HG03342 (cell line): ENCODE measurements around the gene DOC2A.

ENCODE experiments used
- ATAC-seq: cut with Tn5 transposase; IDR thresholded peaks from one replicate; pipeline ENCODE4 v1.9.1; 2021; ENCODE audit warnings: mild to moderate bottlenecking, moderate library complexity; ENCODE audit not compliant: unreplicated experiment

DOC2A gene

DNA sequence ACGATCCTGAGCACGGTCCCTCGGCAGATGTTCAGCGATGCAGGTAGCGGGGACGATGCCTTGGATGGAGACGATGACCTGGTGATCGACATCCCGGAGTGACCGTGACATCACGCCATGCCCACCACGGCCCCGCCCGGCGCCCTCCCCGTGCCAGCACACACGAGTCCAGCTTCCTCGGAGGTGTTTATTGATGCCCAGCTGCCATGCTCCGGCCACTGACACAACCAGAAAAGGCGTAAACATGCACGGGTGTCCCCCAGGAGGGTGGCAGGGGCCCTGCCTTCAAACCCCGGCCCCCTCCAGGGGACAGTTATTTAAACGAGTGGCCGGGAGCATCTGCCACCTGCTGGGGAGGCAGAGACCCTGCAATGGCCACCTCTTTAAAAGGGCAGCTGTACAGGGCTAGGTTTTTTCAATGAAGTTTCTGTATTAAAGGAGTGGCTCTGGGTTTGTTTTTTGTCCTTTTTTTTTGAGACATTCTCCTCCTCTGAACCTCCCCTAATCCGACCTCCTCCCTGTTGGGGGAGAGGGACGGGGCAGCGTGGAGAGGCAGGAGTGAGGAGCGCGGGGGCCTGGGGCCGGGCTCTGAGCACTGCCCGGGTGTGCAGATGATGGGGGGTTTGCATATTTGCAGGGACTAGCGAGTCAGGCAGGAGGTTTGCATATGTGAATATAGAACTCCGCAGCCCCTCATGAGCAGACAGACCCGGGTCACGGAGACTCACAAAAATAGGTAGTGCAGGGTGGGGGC is 5.3 kb downstream of the DOC2A start:
- no peak for ATAC-seq

GRCh38 chr16:30004811-30005242 is 6.0 kb downstream of the DOC2A start:
- ATAC-seq, result no peak

DNA sequence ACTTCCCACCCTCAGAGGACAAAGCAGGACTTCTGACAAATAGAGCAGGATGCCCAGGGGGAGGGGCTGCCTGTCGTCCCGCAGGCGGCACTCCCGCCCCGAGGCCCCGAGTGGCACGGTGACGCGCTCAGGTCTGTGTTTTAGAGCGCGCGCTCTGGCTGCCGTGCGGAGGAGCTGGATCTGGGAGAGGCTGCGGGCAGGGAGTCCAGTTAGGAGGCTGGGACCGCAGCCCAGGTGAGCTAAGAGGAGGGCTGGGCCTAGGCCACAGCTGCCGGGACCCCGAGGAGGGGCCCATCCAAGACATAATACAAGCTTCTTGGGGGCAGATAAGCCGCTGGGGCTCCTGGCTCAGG is 6.4 kb downstream of the DOC2A start:
- no peak for ATAC-seq

- ATAC-seq, result no peak
Measured at GRCh38 chr16:30003670-30004423, 7.0 kb downstream of the DOC2A start.

DNA sequence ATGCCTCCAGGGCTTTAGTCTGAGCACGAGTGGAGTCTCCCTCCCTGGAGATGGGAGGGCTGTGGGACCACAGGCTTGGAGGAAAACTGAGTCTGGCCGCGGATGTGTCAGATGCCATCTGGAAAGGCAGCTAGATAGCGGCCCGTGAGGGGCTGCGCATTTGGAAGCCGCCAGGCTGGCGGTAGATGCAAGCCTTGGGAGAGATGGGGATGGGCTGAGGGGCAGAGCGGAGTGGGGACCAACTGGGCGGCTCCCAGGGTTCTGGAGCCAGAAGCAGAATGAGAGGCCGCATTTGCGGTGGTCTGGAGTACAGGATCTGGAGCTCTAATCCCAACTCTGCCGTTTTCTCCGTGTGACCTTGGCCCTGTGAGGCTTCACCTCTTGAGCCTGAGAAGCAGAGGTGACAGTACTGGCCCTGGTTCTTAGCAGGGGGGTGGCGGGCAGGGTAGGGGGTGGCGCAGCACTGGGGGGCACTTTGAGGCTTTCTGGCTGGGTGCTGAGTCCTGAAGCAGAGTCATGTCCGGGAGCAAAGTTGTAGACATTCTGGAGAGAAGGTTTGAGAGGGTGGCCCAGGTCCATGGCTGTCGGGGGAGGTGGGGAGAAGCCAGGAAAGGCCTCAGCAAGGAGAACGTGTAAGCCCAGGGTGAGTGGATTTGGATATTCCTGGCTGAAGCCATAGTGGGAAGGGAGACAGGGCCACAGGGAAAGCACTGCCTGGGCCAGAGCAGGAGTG is 8.0 kb downstream of the DOC2A start:
- ATAC-seq, result no peak

- ATAC-seq, result no peak
Measured at GRCh38 chr16:30000735-30001631, 9.8 kb downstream of the DOC2A start.

GRCh38 chr16:29999605-30000004 is 11.2 kb downstream of the DOC2A start:
- ATAC-seq, result no peak

DNA sequence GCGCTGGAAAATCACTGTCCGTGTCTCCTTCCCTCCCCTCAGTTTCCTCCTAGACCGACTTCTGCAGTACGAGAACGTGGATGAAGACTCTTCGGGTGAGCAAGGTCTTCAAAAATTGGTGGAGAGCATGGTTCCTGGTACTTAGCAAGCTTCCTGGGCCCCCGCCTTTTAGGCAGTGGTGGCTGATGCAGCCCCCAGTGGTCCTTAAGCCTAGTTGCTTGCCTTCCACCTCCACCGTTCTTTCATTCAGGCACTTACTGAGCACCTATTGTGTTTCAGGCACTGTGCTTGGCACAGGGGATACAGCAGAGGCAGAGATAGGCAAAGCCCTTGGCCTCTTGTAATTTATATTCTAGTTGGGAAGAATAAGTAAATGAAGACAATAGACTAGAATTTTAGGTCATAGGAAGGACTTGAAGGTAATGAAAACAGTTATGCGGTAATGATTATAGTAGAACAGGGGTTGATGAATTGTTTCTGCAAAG is 14.0 kb downstream of the DOC2A start:
- ATAC-seq, result no peak

GRCh38 chr16:29995911-29996765 is 14.7 kb downstream of the DOC2A start, which contains the start of gene INO80E:
INO80E (plus strand) TSS chr16:29996241; CDS start chr16:29996311, 70 bp downstream.
- peak; percentile 90 for ATAC-seq

DNA sequence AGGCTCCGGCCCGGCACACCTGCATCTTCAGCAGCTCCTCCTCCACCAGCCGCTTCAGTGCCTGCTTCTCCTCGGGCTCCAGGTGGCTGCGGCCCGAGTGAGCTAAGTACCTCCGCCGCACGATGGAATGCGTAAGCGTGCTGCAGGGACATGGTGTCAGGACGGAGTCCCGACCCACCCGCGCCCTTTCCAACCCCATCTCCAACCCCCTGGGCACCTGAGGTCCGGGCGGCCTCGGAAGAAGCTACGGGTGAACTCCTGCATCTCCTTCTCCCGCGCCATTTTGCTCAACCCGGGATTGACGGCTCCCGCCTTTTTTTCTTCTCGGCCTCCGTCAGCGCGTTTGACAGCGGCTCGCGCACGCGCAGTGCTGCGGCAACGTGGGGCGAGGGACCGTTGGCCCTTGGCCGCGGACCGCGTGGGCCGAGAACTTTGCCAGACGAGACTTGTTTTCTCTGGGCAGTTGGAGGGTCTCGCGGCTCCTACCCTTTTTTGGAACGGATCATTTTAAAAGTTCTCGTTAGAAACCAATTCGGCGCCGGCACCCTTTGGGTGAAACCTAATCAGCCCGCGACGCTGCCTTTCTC is 15.4 kb downstream of the DOC2A start, which contains the start of gene HIRIP3:
HIRIP3 (minus strand) TSS at position 294 of the 587 bp plus-strand sequence; CDS start at position 282, 12 bp downstream.
- peak; percentile 43 for ATAC-seq

DNA sequence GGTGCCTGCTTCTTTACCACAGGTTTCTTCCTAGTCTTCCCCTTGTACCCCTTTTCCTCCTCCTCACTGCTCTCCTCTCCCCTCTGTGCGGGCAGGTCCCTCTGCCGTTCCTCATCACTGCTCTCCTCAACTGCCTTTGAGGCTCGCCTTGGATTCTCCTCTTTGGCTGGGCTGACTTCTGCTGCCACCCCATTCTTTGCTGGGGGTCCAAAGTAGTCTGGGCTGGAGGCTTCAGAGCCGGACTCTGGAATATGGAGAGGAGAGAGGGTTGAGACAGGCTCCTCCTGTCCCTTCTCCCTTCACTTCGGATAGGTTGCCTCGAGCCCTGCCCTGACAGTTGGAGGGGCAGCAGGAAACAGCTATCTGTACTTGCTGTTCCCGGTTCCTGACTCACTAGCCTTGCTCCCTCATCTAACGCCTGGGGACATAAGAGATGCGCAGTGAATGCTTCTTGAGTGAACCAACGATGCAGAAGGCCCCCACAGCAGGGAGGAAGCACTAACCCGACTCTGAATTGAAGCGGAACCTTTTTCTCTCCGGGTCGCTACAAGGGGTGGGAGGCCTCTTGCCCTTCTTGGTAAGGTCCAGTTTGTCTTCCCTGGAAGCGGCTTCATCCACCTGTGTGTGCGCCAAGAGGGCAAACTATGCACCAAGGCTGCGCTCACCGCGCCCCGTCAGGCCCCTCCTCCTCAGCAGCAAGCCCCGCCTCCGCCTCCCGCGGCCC is 16.1 kb downstream of the DOC2A start:
- peak; percentile 19 for ATAC-seq

GRCh38 chr16:29993903-29994599 is 16.8 kb downstream of the DOC2A start:
- ATAC-seq, result no peak

GRCh38 chr16:29993191-29993902 is 17.5 kb downstream of the DOC2A start:
- ATAC-seq, result no peak

GRCh38 chr16:29992344-29992967 is 18.4 kb downstream of the DOC2A start:
- ATAC-seq, result no peak

DNA sequence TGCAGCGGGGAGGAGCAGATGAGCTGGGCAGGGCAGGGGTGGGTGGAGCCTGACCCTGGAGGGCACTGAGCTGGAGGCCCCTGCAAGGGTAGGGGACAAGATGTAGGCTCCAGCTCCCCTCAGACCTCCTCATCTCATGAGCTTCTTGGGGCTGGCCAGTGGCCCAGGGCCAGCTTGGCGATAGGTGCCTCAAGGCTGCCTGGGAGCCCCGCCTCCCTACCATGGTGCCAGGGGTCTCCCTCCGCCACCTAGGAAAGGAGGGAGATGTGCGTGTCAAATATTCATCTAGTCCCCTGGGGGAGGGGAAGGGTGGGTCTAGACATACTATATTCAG is 19.3 kb downstream of the DOC2A start:
- no peak for ATAC-seq

DNA sequence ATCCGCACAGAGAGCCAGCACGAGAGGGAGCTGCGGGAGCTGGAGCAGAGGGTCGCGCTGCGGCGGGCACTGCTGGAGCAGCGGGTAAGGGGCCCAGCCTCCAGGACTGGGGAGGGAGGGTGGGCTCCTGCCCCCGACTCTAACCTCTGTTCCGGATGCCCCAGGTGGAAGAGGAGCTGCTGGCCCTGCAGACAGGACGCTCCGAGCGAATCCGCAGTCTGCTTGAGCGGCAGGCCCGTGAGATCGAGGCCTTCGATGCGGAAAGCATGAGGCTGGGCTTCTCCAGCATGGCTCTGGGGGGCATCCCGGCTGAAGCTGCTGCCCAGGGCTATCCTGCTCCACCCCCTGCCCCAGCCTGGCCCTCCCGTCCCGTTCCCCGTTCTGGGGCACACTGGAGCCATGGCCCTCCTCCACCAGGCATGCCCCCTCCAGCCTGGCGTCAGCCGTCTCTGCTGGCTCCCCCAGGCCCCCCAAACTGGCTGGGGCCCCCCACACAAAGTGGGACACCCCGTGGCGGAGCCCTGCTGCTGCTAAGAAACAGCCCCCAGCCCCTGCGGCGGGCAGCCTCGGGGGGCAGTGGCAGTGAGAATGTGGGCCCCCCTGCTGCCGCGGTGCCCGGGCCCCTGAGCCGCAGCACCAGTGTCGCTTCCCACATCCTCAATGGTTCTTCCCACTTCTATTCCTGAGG is 19.8 kb downstream of the DOC2A start:
- ATAC-seq, result no peak
